NCI-H748 (cell line): Measurements from ENCODE around the gene ARHGAP26.

ENCODE experiments used
- DNase-seq: peaks from one replicate; lab custom pipeline; 2025; ENCODE audit not compliant: unreplicated experiment; lab: John Stamatoyannopoulos, UW

Gene ARHGAP26

DNA sequence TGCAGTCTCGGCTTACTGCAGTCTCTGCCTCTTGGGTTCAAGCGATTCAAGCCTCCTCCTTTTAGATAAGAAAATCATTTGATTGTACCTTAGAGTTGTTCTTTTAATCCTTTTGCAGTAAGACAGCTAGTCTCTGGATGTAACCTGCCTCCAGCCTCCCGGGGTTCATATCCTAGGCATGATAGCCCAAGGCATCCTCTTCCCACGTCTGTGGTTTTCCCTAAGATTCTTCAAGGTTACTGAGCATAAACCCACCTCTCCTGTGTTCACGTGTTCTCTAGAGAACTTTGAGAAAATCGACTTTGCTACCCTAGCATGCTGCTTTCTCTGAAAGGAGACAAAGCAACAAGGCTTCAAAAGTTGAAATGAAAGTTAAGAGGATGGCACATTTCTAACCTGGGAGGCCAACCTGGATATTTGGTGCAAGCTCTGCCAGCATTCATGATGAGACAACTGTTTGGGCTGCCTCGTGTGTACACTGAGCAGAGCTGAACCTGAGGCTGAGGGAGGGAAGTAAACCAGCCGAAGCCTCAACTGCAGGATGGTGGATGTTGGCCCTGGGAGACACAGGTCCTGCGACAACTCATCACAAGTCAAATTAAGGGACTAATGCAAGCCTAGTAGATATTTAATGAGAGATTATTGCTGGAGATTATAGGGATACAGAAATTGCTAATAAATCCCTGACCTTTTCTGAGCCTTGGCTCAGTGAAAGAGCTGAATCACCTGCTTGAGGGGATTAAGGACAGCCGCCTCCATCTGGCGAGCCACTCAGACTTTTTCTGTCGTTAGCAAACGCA is 261.8 kb downstream of the ARHGAP26 start:
- DNase-seq: peak; percentile 13

DNA sequence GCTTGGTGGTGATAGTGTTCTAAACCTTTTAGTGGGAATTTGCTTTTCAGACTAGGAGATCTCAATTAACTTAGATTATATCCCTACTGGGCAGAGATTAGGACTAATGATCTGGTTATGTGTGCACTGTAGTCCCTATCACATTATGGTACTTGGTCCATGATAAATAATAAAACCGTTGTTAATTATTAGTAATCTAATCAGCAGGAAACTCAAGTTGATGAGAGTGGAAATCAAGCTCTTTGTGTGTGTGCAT is 262.3 kb downstream of the ARHGAP26 start:
- no peak for DNase-seq

DNA sequence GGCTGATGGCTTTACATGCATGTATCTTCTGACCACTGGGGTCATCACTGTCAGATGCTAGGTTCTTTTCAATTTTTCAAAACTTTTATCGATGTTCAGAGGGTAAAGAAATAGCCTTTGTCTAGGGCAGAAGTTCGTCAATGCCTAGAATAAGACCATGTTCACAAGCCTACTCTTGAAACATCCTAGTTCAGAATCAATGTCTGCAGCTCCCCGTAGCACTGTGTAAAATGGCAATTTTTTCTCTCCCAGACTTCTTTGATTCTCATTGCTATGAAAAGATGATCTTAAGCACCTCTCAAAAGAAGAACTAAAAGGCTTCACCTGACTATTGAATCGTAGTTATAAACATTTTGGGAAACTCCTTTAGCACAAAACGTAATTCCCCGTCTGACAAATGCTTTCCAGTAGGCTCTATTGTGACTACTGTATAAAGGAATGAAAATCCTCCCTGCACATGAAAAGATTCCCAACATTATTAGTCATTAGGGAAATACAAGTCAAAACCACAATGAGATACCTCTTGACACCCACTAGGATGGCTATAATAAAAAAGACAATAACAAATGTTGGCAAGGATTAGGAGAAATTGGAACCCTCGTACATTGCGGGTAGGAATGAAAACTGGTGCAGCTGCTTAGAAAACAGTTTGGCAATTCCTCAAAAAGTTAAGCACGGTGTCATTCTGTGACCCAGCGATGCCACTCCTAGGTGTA is 263.5 kb downstream of the ARHGAP26 start:
- DNase-seq: no peak

DNA sequence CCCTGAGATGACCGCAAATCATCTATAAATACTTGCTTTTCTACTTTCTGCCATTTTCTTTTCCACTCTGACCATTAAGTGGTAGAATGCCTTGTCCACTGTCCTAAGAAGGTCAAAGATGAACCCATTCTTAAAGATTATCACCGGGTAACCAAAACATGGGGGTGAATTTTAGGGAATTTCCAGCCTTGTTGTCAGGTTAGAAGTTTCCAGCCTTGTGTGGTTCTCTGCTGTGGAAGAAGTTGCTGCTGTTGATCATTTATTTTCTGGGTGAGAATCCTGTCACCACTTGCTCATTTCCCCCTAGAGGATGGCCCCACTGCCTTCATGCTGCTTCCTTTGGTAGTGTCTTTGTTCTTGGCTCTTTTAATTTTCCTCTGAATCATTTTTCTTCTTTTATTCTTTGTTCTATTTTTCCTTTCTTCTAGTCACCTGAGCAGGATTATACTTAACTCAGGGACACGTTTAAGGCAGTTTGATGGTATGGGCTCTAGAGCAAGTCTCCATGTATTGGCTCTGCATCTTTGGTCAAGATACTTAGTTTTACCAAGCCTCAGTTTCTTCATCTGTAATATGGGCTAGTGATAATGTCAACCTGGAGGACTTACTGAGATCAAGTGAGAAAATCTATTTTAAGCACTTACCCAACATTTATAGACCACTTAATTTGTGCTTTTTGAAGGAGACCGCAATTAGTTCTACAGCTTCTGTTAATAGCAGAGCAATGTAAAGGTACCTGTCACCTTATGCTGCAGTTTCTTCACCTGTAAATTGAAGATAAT is 266.2 kb downstream of the ARHGAP26 start:
- DNase-seq: no peak

DNA sequence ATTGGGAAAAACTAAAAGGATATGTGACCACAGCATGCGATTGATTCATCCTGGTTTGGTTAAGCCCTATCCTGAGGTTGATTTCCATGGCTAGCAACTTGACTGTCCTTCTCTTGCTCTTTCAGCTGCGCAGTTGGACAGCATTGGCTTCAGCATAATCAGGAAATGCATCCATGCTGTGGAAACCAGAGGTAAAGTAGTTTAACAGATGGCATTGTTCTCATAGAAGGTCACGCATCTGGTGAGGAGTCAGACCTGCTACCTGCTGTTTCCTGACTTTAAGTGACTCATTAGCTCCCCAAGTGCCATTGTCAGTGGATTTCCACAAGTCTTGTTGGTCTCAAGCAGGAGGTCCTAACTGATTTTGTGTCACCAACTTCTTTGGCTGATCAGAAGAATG is 266.9 kb downstream of the ARHGAP26 start:
- DNase-seq: peak; percentile 68

DNA sequence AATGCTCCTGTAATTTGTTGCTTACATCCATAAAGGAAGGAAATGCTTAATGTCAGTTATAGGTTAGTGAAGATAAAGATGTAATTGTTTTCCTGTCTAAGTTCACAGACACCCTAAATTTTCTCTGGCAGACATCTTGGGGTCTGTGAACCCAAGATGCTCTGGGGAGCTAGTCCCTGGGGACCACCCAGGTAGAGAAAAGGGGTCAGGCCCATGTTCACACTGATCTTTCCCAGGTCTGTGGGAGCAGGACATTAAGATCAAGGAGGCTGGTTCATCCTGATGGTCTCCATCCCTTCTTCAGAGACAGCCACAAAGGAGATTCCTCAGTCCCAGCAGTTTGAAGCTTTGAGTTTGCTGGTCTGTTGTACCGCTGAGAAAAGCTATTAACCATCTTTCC is 267.5 kb downstream of the ARHGAP26 start:
- no peak for DNase-seq

DNA sequence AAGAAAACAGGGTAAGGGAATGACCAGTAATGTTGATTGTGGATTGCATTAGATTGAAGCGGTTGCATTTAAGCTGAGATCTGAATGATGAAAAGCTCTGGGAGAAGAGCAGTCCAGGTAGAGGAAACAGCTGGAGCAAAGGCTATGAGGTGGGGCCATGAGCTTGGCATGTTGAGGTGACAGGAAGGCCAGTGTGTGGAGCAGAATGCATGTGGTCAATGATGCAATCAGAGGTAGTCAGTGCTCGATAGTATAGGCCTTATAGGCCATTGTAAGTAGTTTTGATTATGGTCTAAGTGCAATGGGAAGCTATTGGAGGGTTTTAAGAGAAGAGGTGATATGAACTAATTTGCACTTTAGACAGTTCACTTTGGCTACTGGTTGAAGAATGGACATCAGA is 270.4 kb downstream of the ARHGAP26 start:
- no peak for DNase-seq

DNA sequence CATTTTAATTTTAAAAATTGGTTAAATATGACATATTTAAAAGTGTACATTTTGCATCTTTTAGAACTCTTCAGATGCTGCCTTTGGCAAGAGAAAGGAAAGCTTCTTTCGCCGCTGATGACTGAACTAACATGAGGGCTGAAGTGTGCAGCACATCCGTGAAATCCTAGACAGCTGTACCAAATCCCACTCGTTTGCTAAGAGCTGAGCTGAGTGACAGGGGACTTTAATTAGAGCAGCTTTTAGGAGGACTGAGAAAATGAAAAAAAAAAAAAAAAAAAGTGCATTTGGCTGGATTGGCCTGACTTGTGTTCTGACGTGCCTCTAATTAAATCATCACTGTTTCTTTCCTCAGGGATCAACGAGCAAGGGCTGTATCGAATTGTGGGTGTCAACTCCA is 271.3 kb downstream of the ARHGAP26 start:
- no peak for DNase-seq

DNA sequence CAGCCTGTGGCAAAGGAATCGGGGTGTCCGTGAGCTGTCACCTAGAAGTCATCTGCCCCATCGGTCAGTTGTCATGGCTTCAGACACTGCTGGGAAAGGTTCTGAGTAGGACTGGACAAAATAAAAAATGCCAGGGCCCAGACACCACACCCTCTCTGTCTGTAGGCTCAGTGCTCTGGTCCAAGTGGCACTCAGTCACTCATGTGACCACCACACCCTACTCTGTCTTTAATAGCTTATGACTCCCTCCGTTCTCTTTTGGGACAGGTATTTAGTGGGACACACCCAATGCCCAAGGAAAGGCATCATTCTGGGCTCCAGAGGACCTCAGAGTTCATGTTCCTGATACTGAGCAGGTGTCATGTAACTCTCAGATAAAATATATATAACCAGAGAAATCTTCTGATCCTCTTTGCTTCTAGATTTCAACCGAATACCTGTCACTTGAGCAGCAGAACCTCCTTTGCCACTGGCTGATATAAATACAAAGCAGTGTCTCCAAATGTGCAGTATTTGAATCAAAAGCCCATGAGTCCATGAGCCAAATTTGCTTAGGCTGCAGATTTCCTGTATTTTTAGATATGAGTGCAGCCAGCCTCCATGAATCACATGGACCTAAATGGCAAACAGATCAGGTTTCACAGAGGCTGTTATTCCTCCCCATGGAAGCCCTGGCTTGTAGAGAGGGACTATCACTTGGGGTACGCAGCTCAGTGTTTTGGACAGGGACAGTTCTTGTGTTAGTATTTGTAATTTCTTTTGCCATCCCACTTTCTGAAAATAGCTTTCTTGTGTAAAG is 272.0 kb downstream of the ARHGAP26 start:
- DNase-seq: peak; percentile 73

DNA sequence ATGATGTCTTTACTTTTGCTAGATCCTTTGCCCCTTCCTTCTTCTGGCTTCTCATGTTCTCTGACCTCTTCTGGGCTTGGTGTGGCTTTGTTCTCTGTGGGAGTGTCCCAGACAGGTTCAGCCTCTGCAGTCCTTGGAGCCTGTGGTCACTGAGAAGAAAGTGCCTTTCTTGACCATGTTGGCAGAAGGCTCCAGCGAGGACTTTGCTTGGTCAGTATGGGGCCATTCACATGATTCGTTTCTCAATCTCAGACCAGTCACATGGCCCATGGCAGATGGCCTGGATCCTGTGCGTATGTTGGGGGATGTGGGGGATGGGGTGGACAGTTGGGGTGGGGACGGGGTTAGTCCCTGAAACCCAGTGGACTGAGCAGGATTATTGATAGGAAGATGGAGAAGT is 274.1 kb downstream of the ARHGAP26 start:
- DNase-seq: no peak

DNA sequence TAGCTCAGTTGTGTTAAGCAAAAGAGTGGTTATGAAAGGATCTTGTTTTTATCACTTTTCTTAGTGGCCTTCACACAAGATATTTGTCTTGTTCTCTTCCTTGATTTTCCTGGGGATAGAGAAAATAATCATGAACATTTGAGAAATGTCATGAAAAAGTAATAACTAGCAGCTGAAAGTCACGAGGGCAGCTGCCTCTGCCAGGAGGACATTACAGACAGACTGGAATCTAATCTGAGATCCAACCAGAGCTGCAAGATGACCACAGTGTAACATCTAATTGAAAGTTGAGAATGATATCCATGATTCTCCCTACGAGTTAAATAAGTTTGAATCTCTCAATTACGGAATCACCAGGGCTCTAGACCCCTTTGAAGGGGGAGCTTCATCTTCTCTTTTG is 274.9 kb downstream of the ARHGAP26 start:
- DNase-seq: no peak

DNA sequence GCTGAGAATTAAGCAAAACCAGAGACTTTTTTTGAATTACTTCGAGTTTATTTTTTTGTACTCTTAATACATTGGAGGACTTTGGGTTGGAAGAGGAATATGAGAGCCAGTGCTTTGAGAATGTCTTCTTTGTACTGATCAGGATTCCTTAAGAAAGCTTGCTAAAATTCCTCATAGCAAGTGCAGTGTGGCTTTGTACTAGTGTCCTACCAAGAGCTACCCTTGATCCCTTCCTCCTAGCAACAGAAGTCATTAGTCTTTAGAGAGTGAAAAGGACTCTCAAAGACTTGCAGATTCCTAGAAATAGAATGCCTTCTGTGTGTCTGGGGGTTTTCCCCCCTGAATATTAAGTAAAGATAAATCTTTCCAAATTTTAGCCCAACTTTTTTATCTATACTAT is 276.1 kb downstream of the ARHGAP26 start:
- DNase-seq: no peak

DNA sequence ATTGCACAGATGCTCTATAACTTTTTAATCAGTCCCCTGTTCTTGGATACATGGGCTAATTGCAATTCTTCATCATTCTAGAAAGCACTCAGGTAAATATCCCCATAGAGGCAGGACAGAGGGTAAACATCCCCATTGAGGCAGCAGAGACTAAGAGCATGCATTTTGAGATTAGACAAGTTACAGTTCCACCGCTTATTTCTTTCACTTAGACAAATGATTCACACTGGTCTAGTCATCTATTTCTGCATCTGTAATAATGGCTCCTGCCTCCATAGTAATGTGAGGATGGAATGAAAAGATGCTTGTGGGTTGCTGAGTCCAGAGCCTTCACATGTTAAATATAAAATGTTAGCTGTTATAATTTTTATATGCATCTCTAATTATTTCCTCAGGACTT is 276.9 kb downstream of the ARHGAP26 start:
- no peak for DNase-seq

DNA sequence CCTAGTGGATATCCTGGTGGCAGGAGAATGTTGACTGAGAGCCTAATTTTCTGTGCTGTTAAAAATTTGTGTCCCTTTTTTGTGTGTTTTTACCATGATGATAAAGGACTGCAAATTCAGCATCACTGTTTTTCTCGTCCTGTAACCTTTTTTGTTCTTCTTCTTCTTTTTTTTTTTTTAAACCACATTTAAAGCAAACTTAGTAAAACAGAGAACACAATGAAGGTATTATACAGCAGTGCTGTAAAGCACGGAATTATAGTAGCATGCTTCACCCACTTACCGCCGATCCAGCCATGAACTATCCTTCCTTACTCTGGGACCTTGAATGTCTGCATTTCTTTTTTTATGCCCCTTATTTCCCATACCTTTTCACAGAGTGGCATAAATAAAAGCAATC is 280.0 kb downstream of the ARHGAP26 start:
- no peak for DNase-seq

DNA sequence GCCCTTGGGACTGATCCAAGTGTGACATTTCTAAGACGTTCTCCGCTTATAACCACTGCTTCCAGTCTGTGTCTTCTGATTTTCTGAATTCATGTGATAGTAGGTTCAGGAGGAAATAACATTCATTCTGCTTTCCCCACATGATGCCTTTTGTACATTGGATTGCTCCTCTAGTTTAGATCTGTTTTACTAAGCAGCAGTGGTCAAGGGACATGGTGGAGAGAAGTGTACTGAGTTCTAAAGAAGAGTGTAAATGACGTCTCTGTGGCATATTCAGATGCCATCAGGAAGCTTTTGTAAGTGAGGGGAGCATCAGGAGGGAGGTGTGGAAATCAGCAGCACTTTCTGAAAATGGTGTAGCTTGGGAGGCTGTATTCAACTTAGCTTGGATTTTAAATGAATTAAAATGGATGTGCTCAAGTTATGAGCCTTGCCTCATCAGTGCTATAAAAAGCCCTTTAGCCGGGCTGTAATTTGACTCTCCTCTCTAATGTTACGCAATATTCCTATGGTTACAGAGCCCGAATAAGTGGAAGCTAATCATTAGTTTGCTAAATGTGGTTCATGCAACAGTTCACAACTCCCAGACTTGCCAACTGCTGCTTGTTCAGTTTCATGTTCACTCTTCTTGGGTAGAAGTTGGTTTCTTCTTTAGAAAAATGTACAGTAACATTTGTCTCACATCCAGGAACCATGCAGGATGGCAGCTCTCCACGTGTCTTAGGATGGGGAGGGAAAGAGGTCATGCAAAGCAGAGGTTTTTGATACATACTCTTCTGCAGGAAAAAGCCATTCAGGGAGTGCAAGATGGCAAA is 281.3 kb downstream of the ARHGAP26 start:
- peak; percentile 91 for DNase-seq

DNA sequence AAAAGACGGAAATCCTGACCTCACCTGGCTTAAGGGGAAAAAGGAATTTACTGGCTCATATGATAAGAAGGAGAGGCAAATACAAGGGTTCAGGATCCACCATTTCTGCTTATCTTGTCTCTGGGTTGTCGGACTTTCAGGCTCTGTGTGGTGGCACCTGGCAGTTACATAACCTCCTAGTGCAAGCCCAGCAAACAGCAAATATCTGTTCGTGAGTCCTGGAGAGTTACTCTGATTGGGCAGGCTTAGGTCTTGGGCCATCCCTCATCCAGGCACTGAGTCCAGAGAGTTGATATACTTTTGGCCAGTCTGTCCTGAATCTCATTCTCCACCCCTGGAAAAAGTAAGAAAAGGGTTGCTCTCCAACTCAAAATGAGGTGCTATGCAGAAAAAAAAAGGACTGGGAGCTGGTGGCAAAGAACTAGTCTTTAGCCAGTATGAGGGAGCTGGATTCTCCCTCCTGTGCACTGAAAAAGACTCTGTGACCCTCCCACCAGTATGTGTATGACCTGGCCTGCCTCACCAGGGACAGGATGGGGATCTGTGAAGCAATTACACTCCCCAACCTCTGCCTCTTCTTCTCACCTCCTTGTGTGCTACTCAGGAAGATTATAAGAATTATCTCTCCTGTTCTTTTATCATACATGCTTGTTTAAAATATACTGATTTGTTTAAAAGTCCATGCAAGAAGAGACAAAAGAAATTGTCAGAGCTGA is 282.9 kb downstream of the ARHGAP26 start:
- no peak for DNase-seq

DNA sequence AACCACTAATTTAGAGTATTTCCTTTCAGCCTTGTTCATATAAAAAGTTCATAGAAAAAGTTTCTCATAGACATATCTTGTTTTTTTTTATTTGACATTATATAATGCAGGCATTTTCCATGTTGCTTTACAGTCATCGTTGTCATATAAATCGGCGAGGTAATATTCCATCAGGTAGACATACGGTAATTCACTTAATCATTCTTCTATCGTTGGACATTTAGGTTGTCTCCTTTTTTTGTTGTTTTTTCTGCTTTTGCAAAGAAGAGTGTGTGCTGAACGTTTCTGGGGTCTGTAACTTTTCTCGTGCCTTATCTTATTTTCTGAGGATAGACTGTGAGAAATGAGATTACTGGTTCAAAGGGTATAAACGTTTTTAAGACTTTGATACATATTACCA is 283.6 kb downstream of the ARHGAP26 start:
- no peak for DNase-seq

DNA sequence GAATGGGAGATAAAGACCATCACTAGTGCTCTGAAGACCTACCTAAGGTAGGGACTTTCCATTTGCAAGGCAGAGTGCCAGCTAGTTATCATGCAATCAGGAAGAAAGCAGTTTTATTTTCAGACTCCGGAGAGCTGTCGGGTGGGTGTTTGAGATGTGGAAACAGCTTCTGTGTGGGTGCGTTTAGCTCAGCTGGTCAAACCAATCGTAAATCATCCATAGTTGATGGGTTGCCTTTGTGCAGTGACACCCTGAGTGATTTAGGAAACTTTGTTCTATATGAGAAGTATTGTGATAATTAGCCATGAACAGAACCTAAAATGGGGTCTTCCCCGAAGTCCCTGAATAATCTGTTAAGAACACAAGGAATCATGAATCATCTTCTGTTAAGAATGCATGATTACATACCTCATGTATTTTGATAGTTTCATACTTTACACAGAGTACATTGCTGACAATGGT is 284.3 kb downstream of the ARHGAP26 start:
- peak; percentile 26 for DNase-seq

DNA sequence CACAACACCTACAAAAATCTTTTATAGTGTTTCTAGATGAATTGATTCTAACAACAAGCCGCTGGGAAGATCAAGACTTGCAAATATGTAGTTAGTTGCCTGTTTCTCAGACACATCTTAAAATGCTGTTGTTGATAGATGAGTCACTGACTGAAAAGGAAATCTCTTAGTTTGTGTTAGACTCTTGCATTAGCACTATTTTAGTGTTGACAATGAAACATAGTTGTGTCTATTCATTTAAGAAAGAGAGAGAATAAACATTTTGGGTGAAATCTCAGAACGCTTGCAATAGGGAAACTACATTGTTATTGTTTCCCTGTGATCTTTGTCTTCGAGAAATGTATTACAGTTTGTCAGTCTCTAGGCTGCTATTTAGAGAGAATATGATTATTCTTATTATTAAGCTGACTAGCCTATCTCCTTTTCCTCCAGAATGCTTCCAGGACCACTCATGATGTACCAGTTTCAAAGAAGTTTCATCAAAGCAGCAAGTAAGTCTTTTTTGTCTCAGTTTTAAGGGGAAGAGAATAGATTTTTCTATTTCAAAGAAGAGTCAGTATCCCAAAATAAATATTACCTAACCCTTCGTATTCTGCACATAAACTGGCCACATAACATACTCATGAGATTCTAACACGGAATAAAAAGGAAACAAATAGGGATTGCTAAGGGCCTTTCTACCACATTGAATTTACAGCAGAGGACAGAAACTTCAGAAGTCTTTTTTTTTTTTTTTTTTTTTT is 285.6 kb downstream of the ARHGAP26 start:
- DNase-seq: no peak
